GM18907 (cell line): ENCODE measurements around the gene NCAM1.

Source experiments
- ATAC-seq: cut with Tn5 transposase; IDR thresholded peaks from one replicate; pipeline ENCODE4 v1.9.1; 2021; ENCODE audit warnings: mild to moderate bottlenecking, moderate library complexity; ENCODE audit not compliant: unreplicated experiment

NCAM1 gene

GRCh38 chr11:113121746-113122145 lies 160.5 kb downstream of the NCAM1 start:
- ATAC-seq, result no peak

- ATAC-seq, result no peak
Observed at GRCh38 chr11:113124006-113124405, 162.8 kb downstream of the NCAM1 start.

- ATAC-seq, result no peak
Observed at GRCh38 chr11:113124578-113124977, 163.4 kb downstream of the NCAM1 start.

GRCh38 chr11:113129261-113129992 lies 168.2 kb downstream of the NCAM1 start:
- ATAC-seq, result no peak

GRCh38 chr11:113131036-113131775 lies 170.0 kb downstream of the NCAM1 start:
- no peak for ATAC-seq

- no peak for ATAC-seq
Observed at GRCh38 chr11:113133071-113133470, 171.9 kb downstream of the NCAM1 start.

GRCh38 chr11:113134626-113135025 lies 173.4 kb downstream of the NCAM1 start:
- no peak for ATAC-seq

- no peak for ATAC-seq
Observed at GRCh38 chr11:113137713-113138529, 176.7 kb downstream of the NCAM1 start.

- ATAC-seq, result no peak
Observed at GRCh38 chr11:113138731-113139130, 177.5 kb downstream of the NCAM1 start.

- ATAC-seq, result no peak
Observed at GRCh38 chr11:113141010-113141409, 179.8 kb downstream of the NCAM1 start.

GRCh38 chr11:113142508-113142907 lies 181.3 kb downstream of the NCAM1 start:
- ATAC-seq, result no peak

GRCh38 chr11:113147249-113147648 lies 186.0 kb downstream of the NCAM1 start:
- no peak for ATAC-seq

GRCh38 chr11:113148076-113148475 lies 186.9 kb downstream of the NCAM1 start:
- no peak for ATAC-seq

- ATAC-seq, result no peak
Observed at GRCh38 chr11:113148652-113149051, 187.4 kb downstream of the NCAM1 start.

- ATAC-seq, result no peak
Observed at GRCh38 chr11:113151521-113151920, 190.3 kb downstream of the NCAM1 start.

GRCh38 chr11:113152500-113152899 lies 191.3 kb downstream of the NCAM1 start:
- ATAC-seq, result no peak

GRCh38 chr11:113153847-113154246 lies 192.6 kb downstream of the NCAM1 start:
- no peak for ATAC-seq

GRCh38 chr11:113159988-113160807 lies 199.0 kb downstream of the NCAM1 start:
- ATAC-seq, result no peak

- ATAC-seq, result no peak
Observed at GRCh38 chr11:113160808-113161124, 199.5 kb downstream of the NCAM1 start.

GRCh38 chr11:113161711-113162591 lies 200.7 kb downstream of the NCAM1 start:
- no peak for ATAC-seq
